Glutamatergic neuron (in vitro differentiated cells): ENCODE measurements around the gene OSBPL8. TPM values are rescaled to one million over a fixed set of nuclear protein-coding genes. Genes with fewer than 3 reads are reported as not detected.

ENCODE experiments used
- DNase-seq: peaks from one replicate; pipeline ENCODE4 v3.0.0; 2022
- H3K27ac Mint-ChIP-seq: one replicate; pipeline ENCODE4 v1.8.0; 2020; ENCODE audit warnings: mild to moderate bottlenecking, mixed read lengths, inconsistent platforms; ENCODE audit not compliant: unreplicated experiment
- H3K27me3 Mint-ChIP-seq: one replicate; pipeline ENCODE4 v1.8.0; 2020; ENCODE audit warnings: mild to moderate bottlenecking, moderate library complexity, mixed read lengths, inconsistent platforms; ENCODE audit not compliant: unreplicated experiment
- H3K36me3 Mint-ChIP-seq: one replicate; pipeline ENCODE4 v1.8.0; 2020; ENCODE audit warnings: mild to moderate bottlenecking, mixed read lengths, inconsistent platforms; ENCODE audit not compliant: unreplicated experiment
- H3K4me1 Mint-ChIP-seq: one replicate; pipeline ENCODE4 v1.8.0; 2020; ENCODE audit warnings: mild to moderate bottlenecking, low read depth, mixed read lengths, inconsistent platforms; ENCODE audit not compliant: unreplicated experiment
- H3K4me3 Mint-ChIP-seq: one replicate; pipeline ENCODE4 v1.8.0; 2020; ENCODE audit warnings: mild to moderate bottlenecking, mixed read lengths, inconsistent platforms; ENCODE audit not compliant: unreplicated experiment
- H3K9me3 Mint-ChIP-seq: one replicate; pipeline ENCODE4 v1.8.0; 2020; ENCODE audit warnings: mild to moderate bottlenecking, moderate library complexity, mixed read lengths, inconsistent platforms; ENCODE audit not compliant: unreplicated experiment
- total RNA-seq: library from RNA; stranded (reverse); fragmentation: NEBNext Ultra II Directional; extraction: Animal tissue kit (Norgen Biotek cat#: 25700); gene quantifications from one replicate; pipeline ENCODE4 v1.2.1, GENCODE V29; 2021; ENCODE audit not compliant: unreplicated experiment
- TF ChIP-seq, protein P1 (sequence below): fragments of 200-600 bp; sonication (generic); IDR thresholded peaks from one replicate; pipeline ENCODE4 v1.5.0; 2021; ENCODE audit not compliant: partially characterized antibody, unreplicated experiment

The OSBPL8 gene
- total RNA-seq, 1 donor from 2014 or later = 162 TPM

- Mint-ChIP-seq H3K27ac (no peak overlapping the region), H3K4me1 (no peaks in the 10 kb centered on the region), H3K9me3 (no peaks in the 10 kb centered on the region)
These were observed 252.5 kb downstream of the OSBPL8 start for GRCh38 chr12:76307083-76307482.

DNA sequence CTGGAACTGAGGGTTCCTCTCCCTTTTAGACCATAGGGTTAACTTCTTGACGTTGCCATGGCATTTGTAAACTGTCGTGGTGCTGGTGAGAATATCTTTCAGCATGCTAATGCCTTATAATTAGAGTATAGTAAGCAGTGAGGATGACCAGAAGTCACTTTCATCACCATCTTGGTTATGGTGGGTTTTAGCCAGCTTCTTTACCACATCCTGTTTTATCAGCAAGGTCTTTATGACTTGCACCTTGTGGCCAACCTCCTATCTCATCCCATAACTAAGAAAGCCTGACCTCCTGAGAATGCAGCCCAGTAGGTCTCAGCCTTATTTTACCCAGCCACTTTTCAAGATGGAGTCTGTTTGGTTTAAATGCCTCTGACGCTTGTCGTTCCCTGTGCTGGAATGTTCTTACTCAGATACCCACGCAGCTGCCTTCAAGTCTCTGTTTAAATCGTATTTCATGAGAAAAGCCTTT is 255.5 kb downstream of the OSBPL8 start:
- H3K27ac Mint-ChIP-seq = no peak overlapping the region
- DNase-seq = no peak
- H3K36me3 Mint-ChIP-seq = no peaks in the 10 kb centered on the region
- TF ChIP-seq, protein P1, sequence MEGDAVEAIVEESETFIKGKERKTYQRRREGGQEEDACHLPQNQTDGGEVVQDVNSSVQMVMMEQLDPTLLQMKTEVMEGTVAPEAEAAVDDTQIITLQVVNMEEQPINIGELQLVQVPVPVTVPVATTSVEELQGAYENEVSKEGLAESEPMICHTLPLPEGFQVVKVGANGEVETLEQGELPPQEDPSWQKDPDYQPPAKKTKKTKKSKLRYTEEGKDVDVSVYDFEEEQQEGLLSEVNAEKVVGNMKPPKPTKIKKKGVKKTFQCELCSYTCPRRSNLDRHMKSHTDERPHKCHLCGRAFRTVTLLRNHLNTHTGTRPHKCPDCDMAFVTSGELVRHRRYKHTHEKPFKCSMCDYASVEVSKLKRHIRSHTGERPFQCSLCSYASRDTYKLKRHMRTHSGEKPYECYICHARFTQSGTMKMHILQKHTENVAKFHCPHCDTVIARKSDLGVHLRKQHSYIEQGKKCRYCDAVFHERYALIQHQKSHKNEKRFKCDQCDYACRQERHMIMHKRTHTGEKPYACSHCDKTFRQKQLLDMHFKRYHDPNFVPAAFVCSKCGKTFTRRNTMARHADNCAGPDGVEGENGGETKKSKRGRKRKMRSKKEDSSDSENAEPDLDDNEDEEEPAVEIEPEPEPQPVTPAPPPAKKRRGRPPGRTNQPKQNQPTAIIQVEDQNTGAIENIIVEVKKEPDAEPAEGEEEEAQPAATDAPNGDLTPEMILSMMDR = no peak
- no peaks in the 10 kb centered on the region for H3K4me1 Mint-ChIP-seq
- no peak overlapping the region for H3K4me3 Mint-ChIP-seq
- no peaks in the 10 kb centered on the region for H3K27me3 Mint-ChIP-seq
- no peaks in the 10 kb centered on the region for H3K9me3 Mint-ChIP-seq

More at GRCh38 chr12:76307083-76307482, 252.5 kb downstream of the OSBPL8 start:
- H3K27me3 Mint-ChIP-seq = no peaks in the 10 kb centered on the region
- no peak overlapping the region for H3K4me3 Mint-ChIP-seq
- DNase-seq = no peak
- H3K36me3 Mint-ChIP-seq = no peaks in the 10 kb centered on the region
- TF ChIP-seq, protein P1 = no peak

GRCh38 chr12:76303365-76303764 is 256.2 kb downstream of the OSBPL8 start:
- no peak for DNase-seq
- Mint-ChIP-seq H3K27me3 (no peaks in the 10 kb centered on the region), H3K27ac (no peak overlapping the region), H3K4me1 (no peaks in the 10 kb centered on the region), H3K9me3 (no peaks in the 10 kb centered on the region), H3K4me3 (no peak overlapping the region), H3K36me3 (no peaks in the 10 kb centered on the region)
- TF ChIP-seq, protein P1 = no peak

Other genes with a start within 250 kb of the OSBPL8 start
- 10.9 TPM for gene BBS10, start 211.4 kb downstream of the OSBPL8 start, total RNA-seq
- gene ZDHHC17, start 204.3 kb upstream of the OSBPL8 start, total RNA-seq = 95.5 TPM